GM18909 (cell line): Measurements from ENCODE around the gene ZNF609.

Experiments
- ATAC-seq: cut with Tn5 transposase; IDR thresholded peaks from one replicate; pipeline ENCODE4 v1.9.1; 2021; ENCODE audit warnings: mild to moderate bottlenecking; ENCODE audit not compliant: unreplicated experiment, poor library complexity

Gene ZNF609

GRCh38 chr15:64530918-64531317 lies 70.5 kb downstream of the ZNF609 start:
- no peak for ATAC-seq

DNA sequence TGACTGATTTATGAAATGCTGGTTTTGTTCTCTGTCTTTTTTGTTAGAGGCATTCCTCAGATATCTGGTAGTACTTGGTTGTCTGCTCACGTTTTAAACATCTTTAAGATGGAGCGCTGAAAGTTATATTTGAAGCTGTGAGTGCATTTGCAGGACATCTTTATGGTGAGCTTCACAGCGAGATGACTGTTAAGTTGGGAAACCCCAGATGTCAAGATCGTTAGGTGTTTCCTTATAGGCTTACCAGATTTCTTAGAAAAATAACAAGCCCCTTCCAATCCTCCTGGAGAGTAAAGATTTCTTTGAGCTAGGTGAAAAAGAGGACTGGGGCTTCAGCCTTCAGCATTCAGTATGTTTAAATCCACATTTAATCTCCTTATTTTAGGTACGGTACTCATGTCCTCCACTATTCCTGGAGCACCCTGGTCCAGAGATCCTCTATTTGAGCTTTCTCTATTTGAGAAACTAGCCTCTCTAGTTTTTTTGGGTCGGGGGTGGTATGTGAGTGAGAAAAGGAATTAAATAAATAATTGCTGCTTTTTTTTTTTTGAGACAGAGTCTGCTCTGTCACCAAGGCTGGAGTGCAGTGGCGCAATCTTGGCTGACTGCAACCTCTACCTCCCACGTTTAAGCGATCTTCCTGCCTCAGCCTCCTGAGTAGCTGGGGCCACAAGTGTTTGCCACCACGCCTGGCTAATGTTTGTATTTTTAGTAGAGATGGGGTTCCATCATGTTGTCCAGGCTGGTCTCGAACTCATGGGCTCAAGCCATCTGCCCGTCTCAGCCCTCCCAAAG lies 72.3 kb downstream of the ZNF609 start:
- ATAC-seq, result no peak

- ATAC-seq, result no peak
Observed at GRCh38 chr15:64535460-64536243, 75.3 kb downstream of the ZNF609 start.

DNA sequence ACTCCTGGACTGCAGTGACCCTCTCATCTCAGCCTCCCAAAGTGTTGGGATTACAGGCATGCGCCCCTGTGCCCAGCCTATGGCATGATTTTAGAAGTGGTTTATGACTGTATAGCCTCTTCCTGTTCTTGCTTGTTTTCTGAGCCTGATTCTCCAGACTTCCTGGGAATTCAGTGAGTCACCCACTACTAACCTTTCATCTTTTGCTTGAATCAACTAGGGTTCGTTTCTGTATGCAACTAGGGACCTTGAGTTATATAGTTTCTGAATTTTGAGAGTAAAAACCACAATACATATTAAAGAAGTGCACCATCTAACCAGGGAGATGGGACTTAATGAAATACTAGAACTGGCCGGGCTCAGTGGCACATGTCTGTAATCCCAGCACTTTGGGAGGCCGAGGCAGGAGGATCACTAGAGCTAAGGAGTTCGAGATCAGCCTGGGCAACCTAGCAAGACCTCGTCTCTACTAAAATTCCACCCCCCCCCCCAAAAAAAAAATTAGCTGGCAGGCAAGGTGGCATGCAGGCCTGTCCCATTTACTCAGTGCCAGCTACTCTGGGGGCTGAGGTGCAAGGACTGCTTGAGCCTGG lies 76.0 kb downstream of the ZNF609 start:
- no peak for ATAC-seq

- no peak for ATAC-seq
Observed at GRCh38 chr15:64542091-64542490, 81.7 kb downstream of the ZNF609 start.

GRCh38 chr15:64544450-64544849 lies 84.1 kb downstream of the ZNF609 start:
- no peak for ATAC-seq

- no peak for ATAC-seq
Observed at GRCh38 chr15:64547275-64547674, 86.9 kb downstream of the ZNF609 start.

DNA sequence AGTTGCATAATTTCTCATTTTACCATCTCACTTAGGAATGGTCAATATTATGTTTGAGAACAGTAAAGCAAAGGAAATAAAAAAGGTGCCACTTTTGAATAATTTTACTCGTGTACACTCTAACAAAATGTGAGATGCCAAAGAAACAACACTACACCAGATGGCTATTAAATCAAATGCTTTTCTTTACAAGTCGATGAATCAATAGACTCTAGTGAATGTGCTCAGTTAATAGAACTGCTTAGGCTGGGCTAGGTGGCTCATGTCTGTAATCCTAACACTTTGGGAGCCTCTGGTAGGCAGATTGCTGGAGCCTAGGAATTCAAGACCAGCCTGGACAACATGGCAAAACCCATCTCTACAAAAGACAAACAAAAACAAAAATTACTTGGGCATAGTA lies 87.9 kb downstream of the ZNF609 start:
- ATAC-seq, result no peak

GRCh38 chr15:64549860-64550259 lies 89.5 kb downstream of the ZNF609 start:
- ATAC-seq, result no peak

DNA sequence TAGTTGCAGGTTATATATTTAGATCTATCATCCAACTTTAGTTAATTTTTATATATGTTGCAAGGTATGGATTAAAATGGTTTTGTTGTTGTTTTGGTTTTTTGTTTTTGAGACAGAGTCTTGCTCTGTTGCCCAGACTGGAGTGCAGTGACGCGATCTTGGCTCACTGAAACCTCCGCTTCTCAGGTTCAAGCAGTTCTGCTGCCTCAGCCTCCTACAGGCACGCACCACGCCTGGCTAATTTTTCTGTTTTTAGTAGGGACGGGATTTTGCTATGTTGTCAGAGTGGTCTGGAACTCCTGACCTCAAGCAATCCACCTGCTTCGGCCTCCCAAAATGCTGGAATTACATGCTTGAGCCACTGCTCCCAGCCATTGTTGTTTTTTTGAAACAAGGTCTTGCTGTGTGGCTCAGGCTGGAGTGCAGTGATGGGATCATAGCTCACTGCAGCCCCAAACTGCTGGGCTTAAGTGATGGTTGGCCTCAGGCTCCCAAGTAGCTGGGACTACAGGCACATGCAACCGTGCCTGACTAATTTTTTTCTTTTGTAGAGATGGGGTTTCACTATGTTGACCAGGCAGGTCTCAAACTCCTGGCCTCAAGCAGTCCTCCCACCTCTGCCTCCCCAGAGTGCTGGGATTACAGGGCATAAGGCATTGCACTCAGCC lies 92.0 kb downstream of the ZNF609 start:
- ATAC-seq, result no peak

- ATAC-seq, result no peak
Observed at GRCh38 chr15:64558460-64559179, 98.2 kb downstream of the ZNF609 start.

GRCh38 chr15:64559243-64559642 lies 98.9 kb downstream of the ZNF609 start:
- ATAC-seq, result no peak

- ATAC-seq, result no peak
Observed at GRCh38 chr15:64560501-64560900, 100.1 kb downstream of the ZNF609 start.

GRCh38 chr15:64560998-64561397 lies 100.6 kb downstream of the ZNF609 start:
- no peak for ATAC-seq

- ATAC-seq, result no peak
Observed at GRCh38 chr15:64562003-64562640, 101.7 kb downstream of the ZNF609 start.

GRCh38 chr15:64566102-64566501 lies 105.7 kb downstream of the ZNF609 start:
- no peak for ATAC-seq

DNA sequence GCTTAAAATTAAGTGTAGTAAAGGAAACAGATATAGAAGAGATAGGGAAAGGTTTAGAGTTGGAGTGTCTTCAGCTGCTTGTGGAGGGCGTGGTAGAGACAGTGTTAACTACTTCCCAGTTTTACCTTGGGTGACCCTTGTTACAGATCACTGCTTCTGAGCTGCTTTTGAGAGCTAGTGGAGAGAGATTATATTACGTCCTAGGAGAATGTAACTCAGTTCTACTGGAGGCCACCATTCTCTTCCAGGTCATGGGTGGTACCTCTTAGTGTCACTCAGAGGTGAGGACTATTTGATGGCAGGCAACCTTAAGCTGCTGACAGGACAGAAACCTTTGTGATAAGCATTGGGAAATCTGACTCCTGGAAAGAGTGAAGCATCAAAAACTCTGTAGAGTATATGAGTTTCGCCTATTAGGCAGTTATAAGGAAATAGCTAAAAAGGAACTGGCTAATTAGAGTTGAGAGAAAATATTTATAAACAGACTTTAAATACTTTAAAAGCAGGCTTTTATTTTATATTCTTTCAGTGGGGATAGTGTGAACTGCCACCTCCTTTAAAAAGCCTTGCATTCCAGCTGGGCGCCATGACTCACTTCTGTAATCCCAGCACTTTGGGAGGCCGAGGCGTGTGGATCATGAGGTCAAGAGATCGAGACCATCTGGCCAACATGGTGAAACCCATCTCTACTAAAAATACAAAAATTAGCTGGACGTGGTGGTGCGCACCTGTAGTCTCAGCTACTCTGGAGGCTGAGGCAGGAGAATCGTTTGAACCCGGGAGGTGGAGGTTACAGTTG lies 106.5 kb downstream of the ZNF609 start:
- ATAC-seq, result no peak

DNA sequence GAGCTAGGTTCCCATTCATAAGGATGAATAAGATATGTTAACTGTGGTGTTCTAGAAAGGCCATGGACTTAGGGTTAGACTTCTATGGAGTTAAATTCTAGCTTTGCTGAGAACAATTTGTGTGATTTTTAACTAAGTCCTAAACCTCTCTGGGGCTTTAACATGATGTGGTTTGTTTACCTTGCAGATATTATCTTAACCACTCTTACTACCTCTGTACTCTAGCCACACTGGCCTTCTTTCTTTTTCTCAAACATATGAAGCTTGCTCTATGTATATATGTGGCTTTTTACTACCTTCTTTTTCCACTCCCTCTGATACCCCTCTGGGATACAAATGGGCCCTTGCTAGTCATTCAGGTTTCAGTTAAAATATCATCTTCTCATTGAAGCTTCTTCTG lies 108.4 kb downstream of the ZNF609 start:
- ATAC-seq, result no peak

DNA sequence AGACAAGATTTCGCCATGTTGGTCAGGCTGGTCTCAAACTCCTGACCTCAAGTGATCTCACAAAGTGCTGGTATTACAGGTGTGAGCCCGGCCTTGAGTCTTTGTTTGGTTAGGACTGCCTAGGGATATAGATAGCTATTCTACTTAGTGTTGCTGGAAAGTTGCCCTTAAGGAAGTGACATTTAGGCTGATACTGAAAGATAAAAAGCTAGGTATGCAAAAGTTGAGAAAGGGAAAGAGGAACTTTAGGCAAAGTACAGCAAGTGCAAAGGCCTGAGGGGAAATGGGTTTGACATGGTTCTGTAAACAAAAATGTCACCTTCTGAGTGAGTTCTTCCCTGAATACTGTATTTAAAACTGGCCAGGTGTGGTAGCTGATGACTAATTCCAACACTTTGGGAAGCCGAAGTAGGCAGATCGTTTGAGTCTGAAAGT lies 111.5 kb downstream of the ZNF609 start:
- ATAC-seq, result peak; percentile 64
